IMR-90 (cell line): ENCODE measurements around the gene EMX1.

Experiments
- MXI1 ChIP-seq: IDR thresholded peaks from 2 replicates; pipeline ENCODE4 v1.6.1; 2012; ENCODE audit warnings: low read depth, mild to moderate bottlenecking, low read length, moderate library complexity, borderline replicate concordance
- POLR2A ChIP-seq: IDR thresholded peaks from 2 replicates; pipeline ENCODE4 v1.6.1; 2012; ENCODE audit warnings: mild to moderate bottlenecking, low read depth, low read length
- RAD21 ChIP-seq: IDR thresholded peaks from 2 replicates; pipeline ENCODE4 v1.6.1; 2012; ENCODE audit warnings: low read length, improper control_type of control experiment
- RFX5 ChIP-seq: IDR thresholded peaks from 2 replicates; pipeline ENCODE4 v1.8.0; 2012; ENCODE audit warnings: low read depth, mild to moderate bottlenecking, low read length, moderate library complexity
- SMC3 ChIP-seq: fragments of 150-350 bp; IDR thresholded peaks from 2 replicates; pipeline ENCODE4 v1.6.1; 2016; ENCODE audit warnings: low read depth, mild to moderate bottlenecking, antibody characterized with exemption, low read length, moderate library complexity
- TF ChIP-seq, protein P1 (sequence below): fragments of 150-350 bp; IDR thresholded peaks from 2 replicates; pipeline ENCODE4 v1.6.1; 2016; ENCODE audit warnings: low read depth, mild to moderate bottlenecking, low read length, moderate library complexity, borderline replicate concordance
- TF ChIP-seq, protein P2 (sequence below): conservative IDR thresholded peaks from 2 replicates; pipeline ENCODE4 v1.5.1; 2012; ENCODE audit warnings: mild to moderate bottlenecking, low read depth, low read length, improper control_type of control experiment

DNA sequence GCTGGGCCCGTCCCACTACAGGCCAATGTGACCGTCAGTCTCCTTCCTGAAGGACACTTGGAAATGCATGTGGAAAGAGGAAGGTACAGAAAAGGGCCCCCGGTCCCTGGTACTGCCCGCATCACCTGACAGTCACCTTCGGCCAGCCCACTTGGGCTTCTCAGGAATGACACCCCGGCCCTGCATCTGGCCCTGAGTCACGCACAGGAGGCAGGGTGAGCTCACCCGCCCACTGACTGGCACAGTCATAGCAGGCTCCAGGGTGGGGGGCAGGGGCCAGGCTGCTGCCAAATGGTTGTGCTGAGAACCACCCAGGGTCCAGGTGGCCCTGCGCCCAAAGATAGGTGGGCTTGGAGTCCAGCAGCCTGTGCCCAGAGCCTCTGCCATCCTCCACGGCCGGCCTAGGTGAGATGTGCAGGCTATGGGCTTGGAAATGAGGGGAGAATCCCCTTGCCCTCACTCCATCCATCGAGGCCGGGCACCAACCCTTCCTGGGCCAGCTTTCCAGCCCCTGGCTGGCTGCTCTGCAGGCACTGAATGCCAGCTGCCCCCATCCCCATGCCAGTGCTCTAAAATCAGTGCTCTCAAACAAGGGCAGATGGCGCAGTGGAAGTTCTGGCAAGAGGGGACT, 14.1 kb downstream of the EMX1 start:
- TF ChIP-seq, protein P1, sequence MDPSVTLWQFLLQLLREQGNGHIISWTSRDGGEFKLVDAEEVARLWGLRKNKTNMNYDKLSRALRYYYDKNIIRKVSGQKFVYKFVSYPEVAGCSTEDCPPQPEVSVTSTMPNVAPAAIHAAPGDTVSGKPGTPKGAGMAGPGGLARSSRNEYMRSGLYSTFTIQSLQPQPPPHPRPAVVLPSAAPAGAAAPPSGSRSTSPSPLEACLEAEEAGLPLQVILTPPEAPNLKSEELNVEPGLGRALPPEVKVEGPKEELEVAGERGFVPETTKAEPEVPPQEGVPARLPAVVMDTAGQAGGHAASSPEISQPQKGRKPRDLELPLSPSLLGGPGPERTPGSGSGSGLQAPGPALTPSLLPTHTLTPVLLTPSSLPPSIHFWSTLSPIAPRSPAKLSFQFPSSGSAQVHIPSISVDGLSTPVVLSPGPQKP = no peak
- TF ChIP-seq, protein P2, sequence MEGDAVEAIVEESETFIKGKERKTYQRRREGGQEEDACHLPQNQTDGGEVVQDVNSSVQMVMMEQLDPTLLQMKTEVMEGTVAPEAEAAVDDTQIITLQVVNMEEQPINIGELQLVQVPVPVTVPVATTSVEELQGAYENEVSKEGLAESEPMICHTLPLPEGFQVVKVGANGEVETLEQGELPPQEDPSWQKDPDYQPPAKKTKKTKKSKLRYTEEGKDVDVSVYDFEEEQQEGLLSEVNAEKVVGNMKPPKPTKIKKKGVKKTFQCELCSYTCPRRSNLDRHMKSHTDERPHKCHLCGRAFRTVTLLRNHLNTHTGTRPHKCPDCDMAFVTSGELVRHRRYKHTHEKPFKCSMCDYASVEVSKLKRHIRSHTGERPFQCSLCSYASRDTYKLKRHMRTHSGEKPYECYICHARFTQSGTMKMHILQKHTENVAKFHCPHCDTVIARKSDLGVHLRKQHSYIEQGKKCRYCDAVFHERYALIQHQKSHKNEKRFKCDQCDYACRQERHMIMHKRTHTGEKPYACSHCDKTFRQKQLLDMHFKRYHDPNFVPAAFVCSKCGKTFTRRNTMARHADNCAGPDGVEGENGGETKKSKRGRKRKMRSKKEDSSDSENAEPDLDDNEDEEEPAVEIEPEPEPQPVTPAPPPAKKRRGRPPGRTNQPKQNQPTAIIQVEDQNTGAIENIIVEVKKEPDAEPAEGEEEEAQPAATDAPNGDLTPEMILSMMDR = no peak
- no peak for TF ChIP-seq MXI1
- no peak for TF ChIP-seq POLR2A
- TF ChIP-seq RFX5 = no peak
- no peak for TF ChIP-seq SMC3
- no peak for TF ChIP-seq RAD21
